Measurements from ENCODE around the gene CUL9.

CUL9 gene

GRCh38 chr6:43243664-43244321 lies 61.8 kb downstream of the CUL9 start:
- H3K27me3 ChIP-seq (ENCODE audit: insufficient read depth, low read length), result 0 out of 2 replicates have a peak, but pooled peaks cover 5% of the 10 kb centered on the region

GRCh38 chr6:43246301-43247113 lies 64.5 kb downstream of the CUL9 start:
- H3K4me3 ChIP-seq (ENCODE audit: low read depth, low read length, poor library complexity, severe bottlenecking), result peak overlapping the region; percentile 74
- no peaks in the 10 kb centered on the region for H3F3A ChIP-seq (ENCODE audit: insufficient read depth, low read length)
- no peaks in the 10 kb centered on the region for H3K9me2 ChIP-seq (ENCODE audit: low read depth, low read length)
- no peaks in the 10 kb centered on the region for H3K79me2 ChIP-seq (ENCODE audit: insufficient read depth, low read length)
- no peaks in the 10 kb centered on the region for H3K36me3 ChIP-seq (ENCODE audit: insufficient read depth, low read length)
- H3K9me3 ChIP-seq (ENCODE audit: low read length), result no peaks in the 10 kb centered on the region
- H4K20me1 ChIP-seq (ENCODE audit: insufficient read depth, low read length), result no peaks in the 10 kb centered on the region
- peak overlapping the region; percentile 69 for H3K9ac ChIP-seq (ENCODE audit: low read length)
- peak overlapping the region; percentile 91 for H3K4me2 ChIP-seq (ENCODE audit: low read length)
- H3K27me3 ChIP-seq (ENCODE audit: insufficient read depth, low read length), result peaks cover 8% of the 10 kb centered on the region; the same call in 1 of the 2 replicates
- TF ChIP-seq CTCF (IDR thresholded peaks at IDR 0.05; ENCODE audit: low read length) (no peak), EZH2 (IDR thresholded peaks at IDR 0.05; ENCODE audit: borderline replicate concordance, low read length) (no peak)
- H3K27ac ChIP-seq (ENCODE audit: low read depth, low read length, poor library complexity, severe bottlenecking), result no peak overlapping the region
- H2AFZ ChIP-seq (ENCODE audit: low read length), result peak overlapping the region; percentile 32; the same call in 1 of the 2 replicates
- peaks cover 13% of the 10 kb centered on the region for H3K4me1 ChIP-seq (ENCODE audit: insufficient read depth, low read length, severe bottlenecking)

More at GRCh38 chr6:43243664-43244321, 61.8 kb downstream of the CUL9 start:
- Histone ChIP-seq H4K20me1 (ENCODE audit: insufficient read depth, low read length) (no peaks in the 10 kb centered on the region), H3K9ac (ENCODE audit: low read length) (no peak overlapping the region), H2AFZ (ENCODE audit: low read length) (no peak overlapping the region), H3K27ac (ENCODE audit: low read depth, low read length, poor library complexity, severe bottlenecking) (no peak overlapping the region), H3F3A (ENCODE audit: insufficient read depth, low read length) (no peaks in the 10 kb centered on the region), H3K79me2 (ENCODE audit: insufficient read depth, low read length) (no peaks in the 10 kb centered on the region), H3K9me3 (ENCODE audit: low read length) (peaks cover 3% of the 10 kb centered on the region; the same call in 1 of the 2 replicates), H3K4me1 (ENCODE audit: insufficient read depth, low read length, severe bottlenecking) (peaks cover 13% of the 10 kb centered on the region), H3K4me3 (ENCODE audit: low read depth, low read length, poor library complexity, severe bottlenecking) (no peak overlapping the region), H3K9me2 (ENCODE audit: low read depth, low read length) (no peaks in the 10 kb centered on the region), H3K36me3 (ENCODE audit: insufficient read depth, low read length) (no peaks in the 10 kb centered on the region; the same call in 1 of the 2 replicates), H3K4me2 (ENCODE audit: low read length) (peak overlapping the region; percentile 36; the same call in 1 of the 2 replicates)
- TF ChIP-seq EZH2 (IDR thresholded peaks at IDR 0.05; ENCODE audit: borderline replicate concordance, low read length), result no peak
- TF ChIP-seq CTCF (IDR thresholded peaks at IDR 0.05; ENCODE audit: low read length), result no peak

- no peaks in the 10 kb centered on the region for H3K9me3 ChIP-seq (ENCODE audit: low read length)
- H3K9me2 ChIP-seq (ENCODE audit: low read depth, low read length), result no peaks in the 10 kb centered on the region
- H3K4me1 ChIP-seq (ENCODE audit: insufficient read depth, low read length, severe bottlenecking), result peaks cover 13% of the 10 kb centered on the region
- peak overlapping the region; percentile 69 for H3K9ac ChIP-seq (ENCODE audit: low read length)
- peak overlapping the region; percentile 74 for H3K4me3 ChIP-seq (ENCODE audit: low read depth, low read length, poor library complexity, severe bottlenecking)
- no peak overlapping the region for H3K27ac ChIP-seq (ENCODE audit: low read depth, low read length, poor library complexity, severe bottlenecking)
- no peaks in the 10 kb centered on the region for H3F3A ChIP-seq (ENCODE audit: insufficient read depth, low read length)
- peaks cover 12% of the 10 kb centered on the region; the same call in 1 of the 2 replicates for H3K27me3 ChIP-seq (ENCODE audit: insufficient read depth, low read length)
- TF ChIP-seq EZH2 (IDR thresholded peaks at IDR 0.05; ENCODE audit: borderline replicate concordance, low read length), result no peak
- H4K20me1 ChIP-seq (ENCODE audit: insufficient read depth, low read length), result no peaks in the 10 kb centered on the region
- peak overlapping the region; percentile 32; the same call in 1 of the 2 replicates for H2AFZ ChIP-seq (ENCODE audit: low read length)
- no peaks in the 10 kb centered on the region for H3K79me2 ChIP-seq (ENCODE audit: insufficient read depth, low read length)
- peak overlapping the region; percentile 91 for H3K4me2 ChIP-seq (ENCODE audit: low read length)
- H3K36me3 ChIP-seq (ENCODE audit: insufficient read depth, low read length), result no peaks in the 10 kb centered on the region
These were observed 65.4 kb downstream of the CUL9 start for GRCh38 chr6:43247114-43247999.
